ENCODE results near the gene RANBP17. TPM values are rescaled to one million over a fixed set of nuclear protein-coding genes. Genes with fewer than 3 reads are reported as not detected.
A peak's percentile ranks its signal among the peaks of the same experiment; 100 is the strongest.

RANBP17 gene
- total RNA-seq, 6 donors from 2014 or later, result 12.6 to 81.4 (median 23.9) TPM

DNA sequence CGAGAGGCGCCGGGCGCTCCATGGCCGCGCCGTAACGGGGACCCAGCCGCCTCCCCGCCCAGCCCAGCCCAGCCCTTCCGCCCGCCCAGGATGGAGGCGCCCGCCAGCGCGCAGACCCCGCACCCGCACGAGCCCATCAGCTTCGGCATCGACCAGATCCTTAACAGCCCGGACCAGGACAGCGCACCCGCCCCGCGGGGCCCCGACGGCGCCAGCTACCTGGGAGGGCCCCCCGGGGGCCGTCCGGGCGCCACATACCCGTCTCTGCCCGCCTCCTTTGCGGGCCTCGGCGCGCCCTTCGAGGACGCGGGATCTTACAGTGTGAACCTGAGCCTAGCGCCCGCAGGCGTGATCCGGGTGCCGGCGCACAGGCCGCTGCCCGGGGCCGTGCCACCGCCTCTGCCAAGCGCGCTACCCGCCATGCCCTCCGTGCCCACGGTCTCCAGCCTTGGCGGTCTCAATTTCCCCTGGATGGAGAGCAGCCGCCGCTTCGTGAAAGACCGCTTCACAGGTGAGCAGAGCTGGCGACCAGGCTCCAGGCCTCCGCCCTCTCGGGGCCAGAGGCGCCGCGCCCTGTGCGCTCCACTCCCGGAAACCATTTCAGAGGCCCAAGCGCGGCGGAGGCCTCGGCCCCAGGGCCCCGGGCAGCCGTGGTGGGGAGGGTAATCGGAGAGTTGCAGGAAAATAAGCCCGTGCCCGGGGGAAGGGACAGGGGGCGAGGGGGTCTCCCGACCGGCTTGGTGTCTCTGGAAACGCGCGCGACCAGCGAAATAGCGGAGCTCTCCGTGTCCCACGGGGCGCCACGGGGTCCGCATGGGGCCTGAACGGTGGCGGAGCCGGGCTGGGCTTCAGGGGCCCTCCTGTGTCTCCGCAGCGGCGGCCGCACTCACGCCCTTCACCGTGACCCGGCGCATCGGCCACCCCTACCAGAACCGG, 447.7 kb downstream of the RANBP17 start:
- H3K4me3 ChIP-seq, result no peak overlapping the region

DNA sequence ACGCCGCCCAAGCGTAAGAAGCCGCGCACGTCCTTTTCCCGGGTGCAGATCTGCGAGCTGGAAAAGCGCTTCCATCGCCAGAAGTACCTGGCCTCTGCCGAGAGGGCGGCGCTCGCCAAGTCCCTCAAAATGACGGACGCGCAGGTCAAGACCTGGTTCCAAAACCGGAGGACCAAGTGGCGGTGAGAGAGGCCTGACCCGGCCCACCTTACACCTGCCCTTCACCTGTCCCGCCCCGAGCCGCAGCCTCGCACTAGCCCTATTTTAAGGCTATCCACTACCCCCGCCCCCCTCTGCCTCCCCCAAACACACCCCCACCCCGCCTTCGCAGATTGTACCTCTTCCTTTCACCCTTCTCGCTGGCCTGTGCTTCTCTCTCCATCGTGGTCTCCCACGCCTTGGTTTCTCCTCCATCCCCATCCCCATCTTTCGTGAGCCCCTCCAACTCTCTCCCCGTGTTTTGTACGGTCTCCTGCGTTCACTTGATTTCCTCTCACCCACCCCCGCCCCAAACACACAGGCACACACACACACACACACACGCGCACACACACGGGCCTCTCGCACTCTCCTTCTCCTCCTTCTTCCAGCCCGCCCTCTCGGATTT, 448.5 kb downstream of the RANBP17 start:
- H3K36me3 ChIP-seq, result no peaks in the 10 kb centered on the region
- peaks cover 1 to 94% (median 73%) of the 10 kb centered on the region in 4 donors for H3K27me3 ChIP-seq
- DNase-seq (no peak), ATAC-seq (ENCODE audit: low FRiP score in 2 of 2) (no peak)
- H3K4me1 ChIP-seq, result peaks cover 27 to 68% (median 56%) of the 10 kb centered on the region in 4 donors
- H3K27ac ChIP-seq, result no peak overlapping the region
- H3K4me3 ChIP-seq, result no peak overlapping the region
- no peaks in the 10 kb centered on the region for H3K9me3 ChIP-seq
- TF ChIP-seq POLR2A (IDR thresholded peaks at IDR 0.05) (no peak), EP300 (IDR thresholded peaks at IDR 0.05) (no peak), POLR2AphosphoS5 (IDR thresholded peaks at IDR 0.05) (no peak)
- TF ChIP-seq, protein P1, sequence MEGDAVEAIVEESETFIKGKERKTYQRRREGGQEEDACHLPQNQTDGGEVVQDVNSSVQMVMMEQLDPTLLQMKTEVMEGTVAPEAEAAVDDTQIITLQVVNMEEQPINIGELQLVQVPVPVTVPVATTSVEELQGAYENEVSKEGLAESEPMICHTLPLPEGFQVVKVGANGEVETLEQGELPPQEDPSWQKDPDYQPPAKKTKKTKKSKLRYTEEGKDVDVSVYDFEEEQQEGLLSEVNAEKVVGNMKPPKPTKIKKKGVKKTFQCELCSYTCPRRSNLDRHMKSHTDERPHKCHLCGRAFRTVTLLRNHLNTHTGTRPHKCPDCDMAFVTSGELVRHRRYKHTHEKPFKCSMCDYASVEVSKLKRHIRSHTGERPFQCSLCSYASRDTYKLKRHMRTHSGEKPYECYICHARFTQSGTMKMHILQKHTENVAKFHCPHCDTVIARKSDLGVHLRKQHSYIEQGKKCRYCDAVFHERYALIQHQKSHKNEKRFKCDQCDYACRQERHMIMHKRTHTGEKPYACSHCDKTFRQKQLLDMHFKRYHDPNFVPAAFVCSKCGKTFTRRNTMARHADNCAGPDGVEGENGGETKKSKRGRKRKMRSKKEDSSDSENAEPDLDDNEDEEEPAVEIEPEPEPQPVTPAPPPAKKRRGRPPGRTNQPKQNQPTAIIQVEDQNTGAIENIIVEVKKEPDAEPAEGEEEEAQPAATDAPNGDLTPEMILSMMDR (IDR thresholded peaks at IDR 0.05), result no peak
- WGBS, 2 donors, result 5 to 11% methylated on average over 38 to 39 of the region's 41 CpGs

More for the DNA sequence above, 447.7 kb downstream of the RANBP17 start:
- Histone ChIP-seq H3K9me3 (no peaks in the 10 kb centered on the region), H3K27ac (no peak overlapping the region), H3K36me3 (no peaks in the 10 kb centered on the region), H3K4me1 (peaks cover 20 to 61% (median 48%) of the 10 kb centered on the region in 4 donors), H3K27me3 (peaks cover 1 to 90% (median 67%) of the 10 kb centered on the region in 4 donors)
- TF ChIP-seq, protein P1 (IDR thresholded peaks at IDR 0.05), result no peak
- TF ChIP-seq POLR2A (IDR thresholded peaks at IDR 0.05) (no peak), POLR2AphosphoS5 (IDR thresholded peaks at IDR 0.05) (no peak)
- no peak for ATAC-seq (ENCODE audit: low FRiP score in 2 of 2)
- 7 to 9% methylated on average over 34 to 50 of the region's 106 CpGs for WGBS, 2 donors
- DNase-seq, result peak in 1 of 2 donors; percentile 79

- H3K27ac ChIP-seq, result no peak overlapping the region
- TF ChIP-seq POLR2A (IDR thresholded peaks at IDR 0.05), result no peak
- no peak for TF ChIP-seq POLR2AphosphoS5 (IDR thresholded peaks at IDR 0.05)
- TF ChIP-seq, protein P1 (IDR thresholded peaks at IDR 0.05), result no peak
- no peak for TF ChIP-seq EP300 (IDR thresholded peaks at IDR 0.05)
- peaks cover 32 to 74% (median 61%) of the 10 kb centered on the region in 4 donors for H3K4me1 ChIP-seq
- H3K36me3 ChIP-seq, result no peaks in the 10 kb centered on the region
- H3K9me3 ChIP-seq, result no peaks in the 10 kb centered on the region
- ATAC-seq (ENCODE audit: low FRiP score in 2 of 2), result no peak
- WGBS, 2 donors, result 3 to 4% methylated on average over 25 to 28 of the region's 41 CpGs
- peaks cover 1 to 98% (median 75%) of the 10 kb centered on the region in 4 donors for H3K27me3 ChIP-seq
- no peak overlapping the region for H3K4me3 ChIP-seq
- DNase-seq, result peak in 1 of 2 donors; percentile 71
These were observed 449.1 kb downstream of the RANBP17 start for GRCh38 chr5:171310819-171311321.

- H3K27ac ChIP-seq, result no peak overlapping the region
- H3K27me3 ChIP-seq, result peaks cover 1 to 98% (median 76%) of the 10 kb centered on the region in 4 donors
- peaks cover 37 to 80% (median 68%) of the 10 kb centered on the region in 4 donors for H3K4me1 ChIP-seq
- no peaks in the 10 kb centered on the region for H3K36me3 ChIP-seq
- TF ChIP-seq, protein P1 (IDR thresholded peaks at IDR 0.05), result no peak
- TF ChIP-seq POLR2AphosphoS5 (IDR thresholded peaks at IDR 0.05) (no peak), EP300 (IDR thresholded peaks at IDR 0.05) (no peak), POLR2A (IDR thresholded peaks at IDR 0.05) (no peak)
- peak overlapping the region in 3 of 4 donors; percentile 15 to 31 (median 29) for H3K4me3 ChIP-seq
- H3K9me3 ChIP-seq, result no peaks in the 10 kb centered on the region
- DNase-seq (peak in 1 of 2 donors; percentile 76), ATAC-seq (ENCODE audit: low FRiP score in 2 of 2) (no peak)
- 2 to 5% methylated on average over 19 to 31 of the region's 74 CpGs for WGBS, 2 donors
These were observed 449.7 kb downstream of the RANBP17 start for GRCh38 chr5:171311322-171312077.
